ENCODE data around the gene ITPR2.

DNA sequence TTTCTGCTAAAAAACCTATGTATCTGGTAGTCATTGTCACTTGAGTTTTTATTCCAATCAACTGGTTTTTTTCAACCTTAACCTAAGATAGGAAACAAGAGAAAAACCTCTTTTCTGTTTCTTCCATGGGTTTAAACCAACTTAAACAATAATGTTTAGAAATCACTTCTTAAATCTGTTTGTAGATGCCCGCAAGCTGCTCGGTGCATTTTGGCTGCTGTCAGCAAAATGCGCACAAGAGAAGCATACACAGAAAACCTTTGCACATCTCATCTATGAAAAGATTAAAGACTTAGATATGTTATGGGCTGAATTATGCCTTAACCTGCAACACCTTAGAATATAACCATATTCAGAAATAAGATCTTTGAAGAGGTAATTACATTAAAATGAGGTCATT, 299.8 kb downstream of the ITPR2 start:
- no peak for TF ChIP-seq POLR2A (IDR thresholded peaks at IDR 0.05)
- TF ChIP-seq, protein P1, sequence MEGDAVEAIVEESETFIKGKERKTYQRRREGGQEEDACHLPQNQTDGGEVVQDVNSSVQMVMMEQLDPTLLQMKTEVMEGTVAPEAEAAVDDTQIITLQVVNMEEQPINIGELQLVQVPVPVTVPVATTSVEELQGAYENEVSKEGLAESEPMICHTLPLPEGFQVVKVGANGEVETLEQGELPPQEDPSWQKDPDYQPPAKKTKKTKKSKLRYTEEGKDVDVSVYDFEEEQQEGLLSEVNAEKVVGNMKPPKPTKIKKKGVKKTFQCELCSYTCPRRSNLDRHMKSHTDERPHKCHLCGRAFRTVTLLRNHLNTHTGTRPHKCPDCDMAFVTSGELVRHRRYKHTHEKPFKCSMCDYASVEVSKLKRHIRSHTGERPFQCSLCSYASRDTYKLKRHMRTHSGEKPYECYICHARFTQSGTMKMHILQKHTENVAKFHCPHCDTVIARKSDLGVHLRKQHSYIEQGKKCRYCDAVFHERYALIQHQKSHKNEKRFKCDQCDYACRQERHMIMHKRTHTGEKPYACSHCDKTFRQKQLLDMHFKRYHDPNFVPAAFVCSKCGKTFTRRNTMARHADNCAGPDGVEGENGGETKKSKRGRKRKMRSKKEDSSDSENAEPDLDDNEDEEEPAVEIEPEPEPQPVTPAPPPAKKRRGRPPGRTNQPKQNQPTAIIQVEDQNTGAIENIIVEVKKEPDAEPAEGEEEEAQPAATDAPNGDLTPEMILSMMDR (IDR thresholded peaks at IDR 0.05), result no peak

All from lower leg skin (tissue), 3 donors.